HS-27A (cell line): ENCODE measurements around the gene SYT2.

Experiments used
- DNase-seq: peaks from one replicate; pipeline ENCODE4 v3.0.0-alpha.2; 2012; ENCODE audit warnings: low read depth, missing footprints

SYT2 gene

DNA sequence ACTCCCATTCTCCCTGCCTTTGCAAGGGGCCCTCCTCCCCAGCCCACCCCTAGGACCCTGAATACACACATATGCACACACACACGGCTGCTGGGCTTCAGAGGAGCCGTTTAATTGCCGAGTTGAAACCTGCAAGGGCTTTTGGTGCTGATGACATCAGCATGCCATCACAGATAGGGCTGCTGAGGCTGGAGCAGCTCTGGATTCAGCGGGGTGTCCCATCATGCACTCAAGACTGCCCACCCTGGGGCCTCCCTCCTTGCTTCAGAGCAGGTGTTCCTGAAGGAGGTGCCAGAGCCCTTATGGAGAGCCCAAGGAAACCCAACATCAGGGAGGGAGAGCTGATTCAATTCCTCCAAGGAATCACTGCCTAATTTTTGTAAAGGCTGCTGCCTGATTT is 5.7 kb downstream of the SYT2 start:
- DNase-seq, result no peak

DNA sequence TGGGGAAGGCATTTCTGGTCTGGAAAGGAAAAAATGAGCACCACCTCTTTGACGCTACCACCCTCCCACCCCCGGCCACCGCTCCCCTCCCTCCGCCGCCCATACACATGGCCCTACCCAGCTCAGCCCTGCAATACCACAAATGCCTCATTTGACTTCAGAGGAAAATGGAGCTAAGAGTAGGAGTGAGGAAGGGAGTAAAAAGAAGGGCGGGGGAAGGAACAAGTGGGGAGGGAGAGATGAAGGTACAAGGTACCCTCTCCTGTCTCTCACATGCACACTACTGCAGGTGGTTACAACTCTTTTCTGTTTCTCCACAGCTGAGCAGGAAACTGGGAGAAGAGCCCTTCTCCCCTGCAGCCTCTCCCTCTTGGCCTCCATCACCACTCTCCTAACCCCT is 7.1 kb downstream of the SYT2 start:
- no peak for DNase-seq

DNA sequence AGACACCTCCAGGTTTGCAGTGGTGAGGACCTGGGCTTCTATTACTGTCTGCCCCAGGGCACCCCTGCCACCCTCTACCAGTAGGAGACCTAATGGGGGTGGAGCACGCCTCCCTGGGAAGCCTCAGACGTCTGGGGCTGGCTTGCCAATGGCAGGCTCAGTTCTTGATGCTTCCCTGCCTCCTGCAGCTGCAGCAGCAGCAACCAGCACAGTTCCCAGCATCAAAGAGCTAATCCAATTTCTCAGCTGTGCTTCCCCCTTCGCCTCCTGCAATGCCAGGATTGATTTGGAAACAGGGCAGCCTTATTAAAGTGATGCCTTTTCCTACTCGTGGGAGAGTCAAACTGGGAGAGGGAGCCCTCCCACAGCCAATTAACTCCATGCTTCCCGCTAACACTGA is 8.2 kb downstream of the SYT2 start:
- DNase-seq, result no peak

DNA sequence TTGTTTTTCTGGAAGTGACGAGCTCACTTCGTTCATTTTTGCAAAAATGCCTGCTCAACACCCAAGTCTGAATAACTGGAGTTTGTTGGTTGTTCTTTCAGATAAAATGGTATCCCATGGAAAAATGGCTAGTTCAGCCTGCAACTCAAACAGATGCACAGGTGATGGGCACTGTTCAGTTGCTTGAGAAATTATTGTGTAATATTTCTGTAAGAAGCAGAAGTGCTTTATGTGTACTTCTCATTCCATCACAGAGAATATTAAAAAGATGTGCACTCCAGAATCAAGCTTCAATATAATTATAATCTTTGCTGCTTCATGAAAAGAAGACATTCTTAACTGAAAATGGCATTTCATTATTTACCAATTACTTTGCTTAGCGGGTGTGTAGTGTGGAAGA is 9.1 kb downstream of the SYT2 start:
- DNase-seq, result no peak

DNA sequence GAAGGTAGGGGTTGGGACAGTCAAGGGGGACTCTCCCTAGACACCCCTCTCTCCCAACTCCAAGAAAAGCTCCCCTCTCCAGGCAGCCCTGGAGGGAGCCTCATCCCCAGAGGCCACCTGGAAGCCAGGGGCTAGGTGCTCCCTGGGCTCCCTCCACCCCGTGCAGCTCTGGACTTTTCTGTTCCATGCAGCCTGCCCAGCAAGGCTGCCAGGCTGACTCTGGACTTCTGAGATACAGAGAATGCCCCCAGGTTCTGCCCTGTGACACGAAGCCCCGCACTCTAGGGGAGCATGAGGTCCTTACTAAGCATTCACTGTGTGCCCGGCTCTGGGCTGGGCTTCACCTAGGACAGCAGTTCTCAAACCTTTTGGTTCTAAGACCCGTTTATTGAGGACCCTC is 10.2 kb downstream of the SYT2 start:
- no peak for DNase-seq

DNA sequence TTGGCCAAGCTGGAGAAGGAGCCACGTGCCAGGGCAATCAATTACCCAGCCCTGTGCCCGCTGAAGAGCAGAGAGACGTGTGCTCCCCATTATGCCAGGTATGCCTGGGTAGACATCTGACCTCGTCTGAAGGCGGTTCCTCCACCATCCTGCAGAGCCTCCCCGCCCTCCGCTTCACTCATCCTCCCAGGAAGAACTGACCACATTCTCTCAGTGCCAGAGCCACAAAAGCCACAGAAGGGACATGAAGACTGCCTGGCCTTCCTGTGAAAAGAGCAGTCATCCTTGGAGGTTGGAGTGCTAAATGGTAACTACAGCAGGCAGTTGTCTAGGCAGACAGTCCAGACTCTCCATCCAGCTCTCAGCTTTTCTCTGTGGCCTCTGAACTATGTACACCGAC is 12.0 kb downstream of the SYT2 start:
- DNase-seq, result no peak

DNA sequence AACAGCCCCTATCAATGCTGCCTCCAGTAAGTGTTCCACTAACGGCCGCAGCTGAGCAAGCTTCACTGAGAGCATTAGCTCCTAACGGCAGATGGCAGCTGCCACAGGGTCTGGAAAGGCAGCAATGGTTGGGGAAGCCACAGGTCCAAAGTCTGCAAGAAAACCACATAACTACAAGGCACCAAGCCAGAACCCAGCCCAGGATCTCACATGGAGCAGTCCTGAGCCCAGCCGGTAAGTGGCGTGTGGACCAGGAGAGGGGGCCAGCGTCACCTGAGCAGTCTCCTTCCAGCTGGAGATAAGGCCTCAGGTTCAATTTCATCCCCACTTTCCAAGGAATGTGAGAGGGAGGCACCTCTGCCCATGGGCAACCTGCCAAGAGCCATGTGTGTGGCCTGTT is 13.2 kb downstream of the SYT2 start:
- DNase-seq, result no peak

DNA sequence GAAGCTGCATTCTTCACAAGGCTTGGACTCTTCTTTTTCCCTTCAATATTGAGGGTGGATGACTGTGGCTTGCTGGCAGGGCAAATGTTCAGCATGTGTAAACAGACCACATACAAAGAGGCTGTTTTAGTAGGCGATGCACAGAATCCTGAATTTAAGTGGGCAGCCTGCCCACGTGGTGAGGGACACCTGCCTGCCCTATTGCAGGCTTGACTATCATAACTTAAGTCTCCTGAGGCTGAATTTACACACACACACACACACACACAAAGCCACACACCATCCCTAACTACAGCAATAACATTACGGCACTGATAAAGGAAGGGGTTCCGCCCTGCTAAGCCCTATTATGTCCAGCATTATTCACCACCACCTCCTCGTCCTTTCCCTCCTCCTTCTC is 15.9 kb downstream of the SYT2 start:
- DNase-seq, result no peak

DNA sequence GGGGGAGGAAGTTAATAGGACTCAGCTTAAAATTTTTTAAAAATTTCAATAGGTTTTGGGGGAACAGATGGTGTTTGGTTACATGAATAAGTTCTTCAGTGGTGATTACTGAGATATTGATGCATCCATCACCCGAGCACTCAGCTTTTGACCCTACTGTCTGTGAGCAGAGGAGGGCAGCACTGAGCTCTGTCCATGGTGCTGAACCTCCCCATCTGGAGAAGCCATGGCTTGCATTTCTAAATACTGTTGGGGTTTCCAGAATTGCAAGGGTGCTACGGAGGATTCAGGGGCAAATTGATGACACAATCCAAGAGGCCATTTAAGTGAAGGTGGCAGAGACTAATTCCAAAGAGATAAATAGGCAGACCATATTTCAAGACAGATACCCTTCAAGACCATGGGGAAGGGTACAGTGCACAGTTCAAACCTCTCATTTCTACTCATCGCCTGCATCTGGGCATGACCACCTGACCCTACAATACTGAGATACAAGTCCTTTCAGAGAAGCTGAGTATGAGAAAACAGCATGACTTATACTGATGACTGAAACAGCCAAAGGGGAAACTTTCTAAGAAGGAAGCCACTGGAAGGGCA is 17.2 kb downstream of the SYT2 start:
- peak; percentile 8 for DNase-seq

DNA sequence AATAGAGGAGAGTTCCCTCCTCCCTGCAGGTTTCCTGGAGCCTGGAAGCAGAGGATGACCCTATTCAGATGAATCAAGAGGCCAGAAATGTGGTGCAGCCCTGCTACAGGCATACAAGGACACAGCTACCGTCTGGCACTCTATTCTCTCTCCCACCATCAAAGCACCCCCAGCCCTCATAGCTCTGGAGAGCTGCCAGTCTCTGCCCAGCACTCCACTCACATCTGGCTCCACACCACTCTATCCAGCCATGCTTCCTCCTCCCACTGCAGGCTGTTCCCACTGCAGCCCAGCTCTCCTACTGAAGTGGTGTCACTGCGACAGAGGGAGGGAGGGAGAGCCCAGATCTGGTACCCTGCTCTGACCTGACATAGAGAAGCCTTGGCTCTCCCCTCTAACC is 18.4 kb downstream of the SYT2 start:
- no peak for DNase-seq

DNA sequence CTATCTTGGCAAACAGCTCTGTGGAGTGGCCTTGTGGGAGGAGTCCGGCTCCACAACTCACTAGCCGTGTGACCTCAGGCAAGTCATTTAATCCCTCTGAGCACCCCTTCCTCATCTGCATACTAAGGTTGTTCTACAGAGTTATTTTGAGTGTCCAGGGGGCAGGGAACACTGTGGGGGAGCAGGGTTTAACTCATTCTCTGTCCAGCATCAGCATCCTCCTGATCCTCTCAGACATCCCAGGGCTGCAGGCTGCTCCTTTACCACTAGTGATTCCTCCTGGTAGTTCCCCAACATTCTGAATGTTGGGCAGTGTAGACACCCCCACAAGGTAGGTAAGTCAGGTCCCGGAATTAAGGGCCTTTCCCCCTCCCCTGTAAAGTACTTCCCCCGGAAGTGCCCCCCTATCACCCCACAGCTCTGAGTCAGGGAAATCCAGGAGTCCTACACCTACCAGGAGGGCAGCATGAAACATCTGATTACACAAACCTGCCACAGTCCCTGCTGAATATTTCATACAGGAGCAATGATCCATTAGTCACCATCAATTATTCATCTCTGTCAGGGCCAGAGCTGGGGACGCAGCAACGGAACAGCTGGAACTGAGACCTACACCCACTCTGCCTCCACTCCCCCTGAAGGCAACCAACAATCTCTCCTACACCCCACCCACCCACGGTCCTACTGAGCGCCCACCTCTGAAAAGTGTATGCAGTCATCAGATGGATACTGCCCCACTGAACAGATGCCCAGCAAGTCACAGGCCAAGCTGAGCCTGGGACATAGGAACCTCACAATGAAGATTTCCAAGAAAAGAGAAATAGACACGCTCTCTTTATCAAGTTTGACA is 20.5 kb downstream of the SYT2 start:
- DNase-seq, result no peak

DNA sequence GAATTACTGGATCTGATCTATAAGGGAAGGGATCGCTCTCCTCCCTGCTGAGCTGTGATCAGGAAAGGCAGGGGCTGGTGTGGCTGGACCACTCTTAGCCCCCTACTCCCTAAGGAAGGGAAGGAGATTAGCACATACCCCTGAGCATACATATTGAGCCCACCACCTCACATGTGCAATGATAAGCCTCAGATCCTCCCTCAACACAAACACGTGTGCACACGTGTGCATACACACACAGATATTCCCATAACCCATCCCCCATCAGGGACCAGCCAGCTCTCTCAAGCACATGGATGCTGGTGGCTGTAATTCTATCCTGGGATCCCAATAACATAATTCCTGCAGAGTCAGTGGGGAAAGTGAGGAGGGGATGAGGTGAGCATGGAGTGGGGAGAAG is 21.2 kb downstream of the SYT2 start:
- no peak for DNase-seq

DNA sequence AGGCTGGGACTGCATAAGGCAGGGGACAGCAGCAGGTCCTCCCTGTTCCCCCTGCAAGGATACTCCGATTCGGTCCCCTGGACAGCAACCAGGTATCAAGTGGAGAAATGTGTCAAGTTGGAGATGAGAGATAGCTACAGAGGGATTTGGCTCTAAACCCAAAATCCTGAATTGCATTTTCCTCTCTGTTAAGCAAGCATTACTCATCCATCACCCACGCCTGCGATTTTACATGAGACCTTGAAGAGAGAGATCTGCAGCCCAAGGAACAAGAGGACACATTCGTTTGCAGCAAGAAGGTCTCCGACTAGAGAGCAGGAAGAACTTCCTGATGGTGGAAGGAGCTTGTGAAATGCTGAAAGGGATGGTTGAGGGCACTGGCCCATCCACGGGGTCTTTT is 21.9 kb downstream of the SYT2 start:
- DNase-seq, result no peak

DNA sequence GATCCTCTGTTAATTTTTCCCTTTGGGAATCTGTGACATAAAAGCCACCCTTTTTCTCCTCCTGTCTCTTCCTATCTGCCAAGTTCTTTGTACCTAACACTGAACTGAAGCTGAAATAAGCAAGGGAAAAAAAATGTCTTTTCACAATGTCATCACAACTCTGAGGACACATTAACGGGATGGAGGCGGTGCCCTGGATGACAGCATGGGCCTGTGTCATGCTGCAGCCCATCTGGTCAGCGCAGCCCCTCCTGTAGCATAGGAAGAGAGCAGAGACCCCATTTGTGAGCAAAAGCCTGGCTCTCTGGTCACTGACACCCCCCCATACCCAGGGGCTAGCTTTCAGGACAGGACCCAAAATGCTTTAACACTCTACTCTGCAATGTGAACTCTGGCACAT is 22.5 kb downstream of the SYT2 start:
- DNase-seq, result no peak

DNA sequence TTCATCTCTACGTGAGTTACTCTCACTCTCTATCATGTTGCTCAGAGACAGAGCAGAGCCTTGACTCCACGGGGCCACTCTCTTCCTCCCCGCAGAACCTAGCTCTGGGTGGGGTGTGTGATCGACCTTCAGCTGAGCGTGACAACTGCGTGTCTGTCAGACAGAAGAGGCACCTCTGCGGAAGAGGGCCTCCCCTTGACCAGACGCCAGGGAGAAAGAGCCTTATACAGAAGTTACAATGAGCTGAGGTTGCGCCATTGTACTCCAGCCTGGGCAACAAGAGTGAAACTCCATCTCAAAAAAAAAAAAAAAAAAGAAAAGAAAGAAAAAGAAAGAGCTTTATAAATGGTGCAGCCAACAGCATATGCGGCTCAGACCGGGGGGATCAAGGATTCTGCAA is 22.9 kb downstream of the SYT2 start:
- DNase-seq, result no peak

DNA sequence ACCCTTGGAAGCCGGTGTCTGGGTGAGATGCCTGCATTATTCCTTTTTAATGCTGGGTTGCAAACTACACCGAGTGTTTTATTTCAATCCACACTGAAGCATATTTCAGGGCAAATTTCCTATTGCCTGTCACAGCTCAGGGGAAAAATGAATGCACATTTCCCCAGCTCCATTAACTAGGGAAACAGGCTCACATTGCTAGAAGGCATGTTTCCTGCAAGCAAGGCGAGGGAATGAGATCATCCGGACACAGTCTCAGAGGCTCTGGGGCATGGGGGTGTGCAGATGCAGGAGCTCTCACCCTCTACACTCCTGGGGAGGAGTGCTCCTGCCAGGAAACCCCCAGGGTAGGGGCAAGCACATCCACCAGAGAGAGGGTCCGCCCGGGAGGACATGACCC is 24.6 kb downstream of the SYT2 start:
- no peak for DNase-seq

DNA sequence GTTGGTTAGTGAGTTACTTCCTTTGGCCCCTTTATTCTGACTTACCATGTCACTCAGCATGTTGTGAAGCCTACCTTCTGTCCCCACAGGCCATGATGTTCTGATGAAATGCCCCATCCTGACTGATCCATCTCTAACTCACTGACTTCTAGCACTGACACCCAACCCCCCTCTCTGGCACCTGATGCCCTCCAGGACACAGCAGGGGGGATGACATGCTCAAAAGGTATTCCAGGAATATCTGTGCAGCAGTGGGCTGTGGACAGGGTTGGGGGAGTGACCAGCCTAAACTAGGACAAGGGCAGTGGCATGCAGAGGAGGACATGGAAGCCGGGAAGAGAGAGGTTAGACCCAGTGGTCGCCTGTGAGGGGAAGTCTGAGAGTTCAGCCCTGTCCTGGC is 25.5 kb downstream of the SYT2 start:
- no peak for DNase-seq

DNA sequence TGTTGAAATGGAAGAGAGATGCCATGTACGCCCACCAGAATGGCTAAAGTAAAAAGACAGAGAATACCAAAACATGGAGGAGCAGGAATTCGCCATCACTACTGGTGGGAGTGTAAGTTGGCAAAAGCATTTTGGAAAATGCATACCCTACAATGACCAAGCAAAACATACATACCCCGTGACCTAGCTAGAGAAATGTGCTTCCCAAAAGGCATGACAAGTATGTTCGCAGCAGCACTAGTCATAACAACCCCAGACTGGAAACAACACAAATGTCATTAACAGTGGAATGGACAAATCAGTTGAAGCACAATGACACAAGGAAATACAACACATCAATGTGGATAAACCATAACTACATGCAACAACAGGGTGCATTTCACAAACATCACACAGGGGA is 27.2 kb downstream of the SYT2 start:
- no peak for DNase-seq

DNA sequence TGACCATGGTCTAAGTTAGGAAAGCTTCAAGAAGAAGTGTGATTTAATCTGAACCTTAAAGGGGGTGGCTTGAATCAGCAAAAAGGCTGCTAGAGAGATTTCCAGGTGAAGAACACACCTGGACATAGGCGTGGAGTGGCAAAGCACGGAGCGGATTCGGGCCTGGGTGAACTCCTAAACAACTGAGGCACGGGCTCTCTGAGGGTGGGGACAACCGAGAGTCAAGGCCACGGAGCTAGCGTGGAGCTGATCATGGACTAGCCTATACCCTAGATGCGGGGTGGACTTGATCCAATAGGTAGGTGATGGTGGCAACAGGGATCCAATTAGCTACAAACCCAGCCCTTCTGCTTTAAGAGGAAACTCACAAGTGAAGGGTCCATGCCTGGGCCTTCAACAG is 27.8 kb downstream of the SYT2 start:
- no peak for DNase-seq

DNA sequence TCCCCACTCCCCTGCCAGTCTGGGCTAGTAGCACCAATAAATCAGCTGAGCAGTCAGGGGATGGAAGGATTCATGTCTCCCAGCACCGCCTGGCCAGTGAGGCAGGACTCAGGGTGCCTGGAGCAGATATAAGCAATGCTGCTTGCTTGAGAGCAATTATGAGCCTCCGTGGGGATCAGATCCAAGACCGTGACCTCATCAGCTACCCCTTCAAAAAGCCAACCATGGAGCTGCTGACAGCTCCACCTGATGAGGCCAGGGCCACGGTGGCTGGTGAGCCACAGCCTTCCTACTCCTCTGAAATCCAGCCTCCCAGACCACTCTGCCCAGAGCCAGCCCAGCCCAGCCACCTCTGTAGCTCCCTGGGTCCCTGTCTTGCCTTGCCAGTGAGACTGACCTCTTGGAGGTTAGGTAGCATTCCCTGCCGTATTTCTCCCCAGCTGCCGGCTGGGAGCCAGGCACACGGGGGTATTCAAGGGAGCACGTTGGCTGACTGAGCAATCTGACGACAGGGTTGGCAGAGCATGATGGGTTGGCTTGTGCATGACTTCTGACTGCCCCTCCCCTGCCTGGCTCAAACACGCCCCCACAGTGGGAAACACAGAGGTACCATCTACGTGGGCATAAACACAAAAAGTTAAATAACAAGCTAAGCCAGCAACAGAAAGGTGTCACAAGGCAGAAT is 28.4 kb downstream of the SYT2 start:
- DNase-seq, result no peak

DNA sequence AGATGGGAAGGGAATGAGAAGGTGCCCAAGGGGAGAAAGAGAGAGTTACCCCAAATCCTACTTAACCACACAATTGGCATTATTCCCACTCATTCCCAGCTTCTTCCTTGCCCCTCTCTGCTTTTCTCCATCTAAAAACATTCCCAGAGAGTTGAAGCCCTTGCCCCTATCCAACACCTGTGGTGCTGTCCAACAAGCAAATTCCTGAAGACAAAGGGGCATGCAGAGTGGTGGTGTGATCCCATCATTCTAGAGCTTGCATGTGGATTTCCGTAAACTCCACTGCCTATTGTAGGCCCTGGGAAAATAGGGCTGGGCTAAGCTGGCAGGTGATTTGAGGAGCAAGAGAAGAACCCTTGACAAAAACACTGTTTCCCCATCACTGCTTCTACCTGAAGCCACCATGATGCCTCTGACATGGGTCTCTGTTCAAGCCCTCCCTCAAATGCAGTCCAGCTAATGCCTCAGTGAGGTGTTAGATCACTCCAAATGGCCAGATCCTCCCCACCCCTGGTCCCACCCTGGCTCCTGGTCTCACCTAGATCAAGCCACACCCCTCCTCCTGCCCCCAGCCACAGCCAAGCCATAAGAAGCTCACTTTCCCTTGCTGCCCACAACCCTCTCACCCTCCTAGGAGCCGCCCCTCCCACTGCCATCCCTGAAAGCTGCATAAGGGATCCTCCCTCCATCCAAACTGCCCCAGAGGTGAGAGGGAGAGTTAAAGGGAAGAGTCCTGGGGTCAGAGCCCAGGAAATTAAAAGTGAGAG is 29.5 kb downstream of the SYT2 start:
- no peak for DNase-seq

DNA sequence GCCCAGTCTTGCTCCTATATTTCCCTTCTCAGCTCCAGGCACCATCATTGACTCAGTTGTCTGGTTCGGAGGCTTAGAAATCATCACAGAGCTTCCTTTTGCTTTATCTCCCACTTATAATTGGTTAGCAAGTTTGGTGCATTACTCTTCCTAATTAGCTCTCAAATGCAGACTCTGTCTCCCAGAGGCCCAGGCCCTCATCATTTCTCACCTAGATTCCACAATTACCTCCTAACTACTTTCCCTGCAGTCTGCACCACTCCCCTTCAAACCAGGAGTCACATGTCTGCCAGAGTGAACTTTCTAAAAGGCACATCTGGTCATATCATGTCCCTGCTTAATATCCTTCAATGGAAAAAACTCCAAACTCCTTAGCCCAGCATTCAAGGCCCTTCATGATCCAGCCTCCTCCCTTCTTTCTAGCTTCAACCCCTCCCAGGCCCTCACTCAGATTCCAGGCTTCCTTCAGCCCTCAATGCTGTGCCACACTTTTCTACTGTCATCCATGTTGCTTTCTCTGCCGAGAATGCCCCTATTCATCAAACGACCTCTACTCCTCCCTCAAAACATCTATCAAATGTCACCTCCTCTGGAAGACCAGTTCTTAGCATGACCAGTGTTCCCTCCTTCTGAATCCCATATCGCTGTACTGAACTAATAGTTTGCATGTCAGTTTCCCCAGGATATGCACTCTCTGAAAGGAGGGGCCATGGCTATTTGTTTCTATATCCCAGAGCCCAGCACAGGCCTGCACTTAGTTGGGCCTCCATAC is 30.7 kb downstream of the SYT2 start:
- no peak for DNase-seq
